Right lobe of liver (tissue), 6 donors: ENCODE results near the gene FAM174B. TPM values are rescaled to one million over a fixed set of nuclear protein-coding genes. Genes with fewer than 3 reads are reported as not detected.

Source experiments
- ATAC-seq, 4 donors: fragments of 200-7000 bp; cut with Tn5 transposase; one replicate each; pipeline ENCODE4 v1.9.1; 2020; ENCODE audit warnings: mild to moderate bottlenecking in 4 of 4, moderate library complexity in 4 of 4
- DNase-seq, 3 donors: peaks; one replicate each; pipeline ENCODE4 v3.0.0-alpha.2; 2020
- H3K27ac ChIP-seq, 3 donors: fragments of 200-600 bp; one replicate each; pipeline ENCODE4 v1.8.0; 2022
- H3K27me3 ChIP-seq, 2 donors: fragments of 200-600 bp; one replicate each; pipeline ENCODE4 v1.8.0; 2022
- H3K36me3 ChIP-seq, 4 donors: fragments of 200-600 bp; sonication (generic) in 1 of 4; one replicate each; pipeline versions ENCODE4 v1.5.1 to v1.8.0; 2017 to 2022; ENCODE audit warnings: control low read depth in 1 of 4
- H3K4me1 ChIP-seq, 4 donors: fragments of 200-600 bp; sonication (generic) in 1 of 4; one replicate each; pipeline versions ENCODE4 v1.5.1 to v1.8.0; 2017 to 2022; ENCODE audit warnings: control low read depth in 1 of 4
- H3K4me3 ChIP-seq, 3 donors: fragments of 200-600 bp; one replicate each; pipeline ENCODE4 v1.8.0; 2022
- H3K9me3 ChIP-seq, 4 donors: fragments of 200-600 bp; sonication (generic) in 1 of 4; one replicate each; pipeline versions ENCODE4 v1.5.1 to v1.8.0; 2017 to 2022; ENCODE audit warnings: control low read depth in 1 of 4
- POLR2A ChIP-seq: fragments of 450-650 bp; IDR thresholded peaks from one replicate; pipeline ENCODE4 v1.6.1; 2017; ENCODE audit warnings: antibody characterized with exemption, mild to moderate bottlenecking
- WGBS: methylation state at CpG from one replicate; pipeline ENCODE4 v1.1.6; 2018; ENCODE audit warnings: low coverage, low lambda C conversion rate; ENCODE audit not compliant: insufficient coverage; ENCODE audit errors: missing lambda C conversion rate; 5-methylcytosine and 5-hydroxymethylcytosine counted together
- intact Hi-C, 2 donors: fragments of 100-400 bp; cut with DNase I; formaldehyde crosslinking; loops; one replicate each; pipeline versions ENCODE4 v1.11.2 to v1.14.1; 2022
- total RNA-seq, 6 experiments: library from RNA; depleted of rRNA in 2 of 6; stranded (reverse); fragments of >200 nt in 2 of 6; fragmentation: NEBNext Ultra II Directional in 3 of 6; extraction: Animal tissue kit (Norgen Biotek cat#: 25700) in 3 of 6; gene quantifications; one replicate each; pipeline versions ENCODE4 v1.1.0 to v1.2.4, GENCODE V29; 2016 to 2023
- TF ChIP-seq, protein P1 (sequence below), 4 donors: fragments of 200-600 bp in 3 of 4; fragments of 450-650 bp in 1 of 4; IDR thresholded peaks; one replicate each; pipeline versions ENCODE4 v1.5.1 to v1.8.0; 2016 to 2022; ENCODE audit warnings: antibody characterized with exemption in 4 of 4, mild to moderate bottlenecking in 2 of 4
- donor health status: DM: no; HTN: yes; CAD: no.
- donor health status: DM: no; HTN: no; CAD: no.
- donor health status: DM: no; HTN: no; CAD: no.
- donor health status: DM: no; HTN: yes; CAD: no.
- donor health status: DM: no; HTN: yes; CAD: no.

FAM174B gene
- total RNA-seq, 6 experiments from 2014 or later = 2.0 to 11.9 (median 4.7) TPM

DNA sequence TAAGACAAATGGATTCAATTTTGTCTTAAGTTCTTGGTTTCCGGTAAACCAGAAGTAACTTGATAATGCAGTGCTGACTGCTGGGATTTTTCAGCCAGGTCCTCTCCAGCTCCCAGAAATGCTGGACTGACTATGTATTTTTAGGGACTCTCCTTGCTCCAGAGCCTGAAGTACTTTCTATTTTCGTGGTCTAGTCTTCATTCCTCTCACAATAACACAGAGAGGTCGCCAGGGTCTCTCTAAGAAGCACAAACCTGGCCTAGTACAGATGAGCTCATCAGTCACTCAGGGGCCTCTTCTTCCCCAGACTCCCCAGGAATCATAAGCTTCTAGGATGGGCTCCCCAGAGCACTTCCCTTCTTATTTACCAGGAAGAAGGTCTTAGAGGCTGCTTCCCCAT is 85.8 kb downstream of the FAM174B start:
- Histone ChIP-seq H3K9me3 (no peaks in the 10 kb centered on the region), H3K36me3 (no peaks in the 10 kb centered on the region), H3K4me1 (no peaks in the 10 kb centered on the region), H3K27me3 (no peaks in the 10 kb centered on the region), H3K27ac (no peak overlapping the region), H3K4me3 (no peak overlapping the region)
- intact Hi-C loops = no loop called here
- no peak for TF ChIP-seq POLR2A
- TF ChIP-seq, protein P1, sequence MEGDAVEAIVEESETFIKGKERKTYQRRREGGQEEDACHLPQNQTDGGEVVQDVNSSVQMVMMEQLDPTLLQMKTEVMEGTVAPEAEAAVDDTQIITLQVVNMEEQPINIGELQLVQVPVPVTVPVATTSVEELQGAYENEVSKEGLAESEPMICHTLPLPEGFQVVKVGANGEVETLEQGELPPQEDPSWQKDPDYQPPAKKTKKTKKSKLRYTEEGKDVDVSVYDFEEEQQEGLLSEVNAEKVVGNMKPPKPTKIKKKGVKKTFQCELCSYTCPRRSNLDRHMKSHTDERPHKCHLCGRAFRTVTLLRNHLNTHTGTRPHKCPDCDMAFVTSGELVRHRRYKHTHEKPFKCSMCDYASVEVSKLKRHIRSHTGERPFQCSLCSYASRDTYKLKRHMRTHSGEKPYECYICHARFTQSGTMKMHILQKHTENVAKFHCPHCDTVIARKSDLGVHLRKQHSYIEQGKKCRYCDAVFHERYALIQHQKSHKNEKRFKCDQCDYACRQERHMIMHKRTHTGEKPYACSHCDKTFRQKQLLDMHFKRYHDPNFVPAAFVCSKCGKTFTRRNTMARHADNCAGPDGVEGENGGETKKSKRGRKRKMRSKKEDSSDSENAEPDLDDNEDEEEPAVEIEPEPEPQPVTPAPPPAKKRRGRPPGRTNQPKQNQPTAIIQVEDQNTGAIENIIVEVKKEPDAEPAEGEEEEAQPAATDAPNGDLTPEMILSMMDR (IDR thresholded peaks at IDR 0.05) = no peak
- WGBS = 44% methylated on average over 3 of the region's 3 CpGs
- ATAC-seq (no peak), DNase-seq (no peak)

Other genes with a start within 250 kb of the FAM174B start
- gene CHD2, start 244.5 kb upstream of the FAM174B start, total RNA-seq = 10 to 100 TPM; 41.4 to 65.0 (median 56.6) TPM